Measurements from ENCODE around the gene FBRSL1.

FBRSL1 gene

DNA sequence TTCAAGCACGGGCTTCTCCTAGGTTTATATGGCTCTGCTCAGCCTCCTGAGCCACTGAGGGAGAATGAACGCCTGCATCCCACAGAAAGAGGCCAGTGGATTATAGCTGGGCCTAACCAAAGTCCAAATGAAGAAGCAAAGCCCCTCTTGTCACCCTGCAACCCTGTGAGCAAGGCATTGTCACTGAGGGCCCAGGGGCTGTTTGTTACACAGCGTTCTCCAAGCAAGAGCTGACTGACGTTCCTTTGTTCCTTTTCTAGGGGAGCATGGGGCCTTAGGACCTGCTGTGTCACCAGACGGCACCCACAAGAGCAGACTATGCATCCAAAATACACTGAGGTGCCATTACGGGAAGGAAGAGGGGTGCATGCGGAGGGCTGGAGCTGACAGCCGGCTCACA is 4.3 kb upstream of the FBRSL1 start:
- no peak for DNase-seq

DNA sequence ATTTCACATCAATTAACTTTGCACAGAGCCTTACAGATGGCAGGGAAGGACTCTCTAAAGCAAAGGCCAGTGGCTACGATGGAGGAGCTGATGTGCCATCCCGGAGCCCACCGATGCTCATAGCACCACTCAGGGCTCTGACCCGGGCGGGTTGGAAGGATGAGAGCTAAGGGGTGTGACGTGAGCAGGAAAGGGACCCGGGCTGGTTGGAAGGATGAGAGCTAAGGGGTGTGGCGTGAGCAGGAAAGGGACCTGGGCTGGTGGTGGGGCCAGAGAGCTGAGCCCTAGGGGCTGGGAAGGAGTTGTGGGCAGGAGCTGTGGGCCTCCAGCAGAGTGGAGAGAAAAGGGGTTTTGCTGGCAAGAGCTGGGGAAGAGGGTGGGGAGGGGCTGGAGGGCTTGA is 3.8 kb upstream of the FBRSL1 start:
- no peak for DNase-seq

DNA sequence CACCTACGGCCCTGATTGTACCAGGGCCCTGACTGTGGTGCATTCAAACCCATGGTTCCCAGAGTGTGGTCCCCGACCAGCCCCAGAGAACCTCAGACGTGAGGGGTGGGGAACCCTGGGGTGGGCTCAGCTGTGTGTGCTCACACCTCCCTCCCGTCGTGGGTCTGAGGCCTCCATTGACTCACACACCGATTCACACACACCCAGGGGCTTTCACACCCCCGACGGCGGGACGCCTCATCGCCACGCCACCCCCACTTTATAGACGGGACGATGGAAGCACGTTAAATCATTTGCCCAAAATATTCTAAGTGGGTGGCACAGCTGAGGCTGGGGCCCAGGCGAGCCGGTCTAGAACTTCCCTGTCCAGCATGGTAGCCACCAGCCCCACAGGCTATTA is 3.4 kb upstream of the FBRSL1 start:
- DNase-seq, result no peak

DNA sequence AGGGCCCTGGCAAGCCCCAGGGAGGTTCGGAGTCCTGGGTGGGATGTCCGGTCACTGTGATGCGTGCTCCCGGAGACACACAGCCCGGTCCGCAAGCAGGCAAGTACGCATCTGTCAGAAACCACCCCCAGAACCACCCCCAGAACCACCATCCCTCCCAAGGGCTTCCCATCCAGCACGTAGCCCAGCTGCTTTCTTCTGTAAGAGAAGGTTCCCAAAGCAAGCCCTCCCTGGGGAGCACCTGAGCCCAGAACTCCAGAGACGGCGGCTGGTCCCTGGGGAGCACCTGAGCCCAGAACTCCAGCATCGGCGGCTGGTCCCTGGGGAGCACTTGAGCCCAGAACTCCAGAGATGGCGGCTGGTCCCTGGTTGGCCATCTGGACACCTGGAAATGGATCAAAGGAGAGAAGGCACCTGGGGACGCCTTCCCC is 2.6 kb upstream of the FBRSL1 start:
- no peak for DNase-seq

DNA sequence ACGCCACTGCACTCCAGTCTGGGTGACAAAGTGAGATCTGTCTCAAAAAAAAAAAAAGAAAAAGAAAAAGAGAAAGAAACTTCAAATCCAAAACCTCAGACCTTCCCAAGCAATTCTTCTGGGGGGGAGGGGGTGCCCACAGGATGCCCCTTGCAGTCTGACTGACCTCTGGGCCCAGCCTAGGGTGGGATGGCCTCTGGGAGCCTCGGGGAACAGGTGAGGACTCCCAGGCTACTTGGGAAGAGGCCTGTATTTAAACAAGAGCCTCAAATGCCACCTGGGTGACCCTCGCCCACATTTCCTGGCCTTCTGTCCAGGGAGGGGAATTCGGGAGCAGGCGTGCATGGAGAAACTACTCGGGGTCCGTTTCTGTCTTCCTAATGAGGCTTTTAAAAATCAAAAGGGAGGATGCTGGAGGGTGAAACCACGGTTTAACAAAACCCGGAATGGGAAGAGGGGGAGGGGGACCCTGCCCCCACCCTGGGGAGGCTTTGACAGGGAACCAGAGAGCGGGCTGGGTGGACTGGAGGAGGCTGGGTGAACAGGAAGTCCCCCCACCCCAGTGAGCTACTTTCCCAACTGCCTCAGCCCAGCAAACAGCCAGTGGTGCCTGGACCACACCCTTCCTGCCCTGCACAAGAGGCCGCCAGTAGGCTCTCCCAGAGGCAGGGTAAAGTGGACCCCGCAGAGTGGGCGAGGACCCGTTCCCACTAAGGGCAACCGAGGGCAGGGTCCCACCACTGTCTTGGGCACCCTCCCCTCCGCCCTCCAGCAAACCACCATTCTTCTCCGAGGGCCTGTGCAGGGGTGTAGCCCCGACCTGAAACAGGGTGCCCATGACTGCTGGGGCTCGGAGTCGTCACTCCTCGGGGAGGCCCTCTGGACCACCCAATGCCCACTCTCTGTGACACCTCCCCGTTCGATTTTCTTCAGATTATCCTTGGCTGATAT is 1.5 kb upstream of the FBRSL1 start:
- DNase-seq, result peak; percentile 63

DNA sequence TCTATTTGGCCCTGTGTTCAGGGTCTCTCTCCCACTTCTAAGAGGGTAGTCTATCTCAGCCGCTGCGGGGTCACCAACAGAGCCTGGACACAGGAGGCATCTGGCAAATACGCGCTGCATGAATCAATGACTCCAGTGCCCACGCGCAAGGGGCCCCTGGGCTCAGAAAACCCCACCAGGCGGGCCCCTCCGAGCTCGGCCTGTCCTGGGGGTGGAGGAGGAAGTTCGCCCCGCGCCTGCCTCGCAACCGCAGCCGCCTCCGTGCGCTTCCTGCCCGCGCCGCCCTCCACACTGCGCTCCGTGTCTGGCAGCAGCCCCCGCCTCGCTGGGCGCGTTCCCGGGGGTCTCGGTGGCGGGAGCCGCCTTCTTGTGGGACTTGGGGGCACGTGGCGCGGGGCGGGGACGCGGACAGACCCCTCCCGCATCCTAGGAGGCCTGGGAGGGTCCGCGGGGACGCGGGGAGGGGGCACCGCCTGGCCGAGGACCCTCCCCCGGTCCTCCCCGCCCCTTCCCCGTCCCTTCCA is 811 bp upstream of the FBRSL1 start:
- DNase-seq, result peak; percentile 59

DNA sequence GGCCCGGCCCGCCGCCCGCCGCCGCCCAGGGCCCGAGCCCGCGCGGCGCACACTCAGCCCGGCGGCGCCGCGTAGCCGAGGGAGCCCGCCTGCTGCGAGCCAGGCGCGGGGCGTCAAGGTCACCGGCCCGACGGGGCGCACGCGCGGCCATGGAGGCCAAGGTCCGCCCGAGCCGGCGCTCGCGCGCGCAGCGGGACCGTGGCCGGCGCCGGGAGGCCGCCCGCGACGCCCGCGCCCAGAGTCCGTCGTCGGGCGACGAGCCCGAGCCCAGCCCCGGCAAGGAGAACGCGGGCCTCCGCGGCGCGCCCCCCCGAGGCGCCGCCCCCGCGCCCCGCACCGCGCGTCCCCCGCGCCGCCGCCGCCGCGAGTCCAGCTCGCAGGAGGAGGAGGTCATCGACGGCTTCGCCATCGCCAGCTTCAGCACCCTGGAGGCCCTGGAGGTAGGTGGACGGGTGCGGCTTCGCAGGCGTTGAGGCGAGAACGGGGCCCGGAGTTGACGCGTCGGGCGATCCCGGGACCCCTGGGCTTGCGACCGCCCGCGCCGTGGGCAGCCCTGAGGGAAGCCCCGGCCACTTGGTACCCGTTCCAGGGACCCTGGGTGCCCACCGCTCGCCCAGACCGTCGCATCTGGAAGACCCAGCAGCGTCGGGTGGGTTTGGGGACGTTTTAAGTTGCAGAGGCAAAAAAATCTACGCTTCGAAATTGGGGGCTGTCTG is 629 bp downstream of the FBRSL1 start:
- no peak for DNase-seq

DNA sequence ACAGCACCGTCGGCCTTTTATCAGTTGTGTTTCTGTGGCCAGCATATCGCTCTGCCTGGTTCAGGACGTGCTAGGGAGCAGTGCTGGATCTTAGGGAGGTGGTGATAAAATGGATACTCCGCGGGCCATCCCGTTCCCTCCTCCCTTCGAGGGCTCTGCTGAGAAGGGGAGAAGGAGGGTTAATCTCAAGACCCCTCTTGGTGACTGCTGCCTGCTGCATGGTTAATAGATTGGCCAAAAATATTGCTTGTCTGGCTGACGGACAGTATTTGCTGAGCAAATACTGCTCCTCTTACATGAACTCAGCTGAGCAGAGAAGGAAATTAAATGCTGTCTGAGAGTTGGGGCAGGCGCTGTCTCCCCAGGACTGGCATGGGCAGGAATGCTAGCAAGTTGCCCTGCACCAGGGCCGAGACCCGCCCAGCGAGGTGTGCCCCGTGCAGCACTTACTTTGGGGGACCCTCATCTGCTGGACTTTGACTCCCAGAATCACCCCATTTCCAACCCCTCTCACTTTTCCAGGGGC is 1.2 kb downstream of the FBRSL1 start:
- DNase-seq, result no peak

DNA sequence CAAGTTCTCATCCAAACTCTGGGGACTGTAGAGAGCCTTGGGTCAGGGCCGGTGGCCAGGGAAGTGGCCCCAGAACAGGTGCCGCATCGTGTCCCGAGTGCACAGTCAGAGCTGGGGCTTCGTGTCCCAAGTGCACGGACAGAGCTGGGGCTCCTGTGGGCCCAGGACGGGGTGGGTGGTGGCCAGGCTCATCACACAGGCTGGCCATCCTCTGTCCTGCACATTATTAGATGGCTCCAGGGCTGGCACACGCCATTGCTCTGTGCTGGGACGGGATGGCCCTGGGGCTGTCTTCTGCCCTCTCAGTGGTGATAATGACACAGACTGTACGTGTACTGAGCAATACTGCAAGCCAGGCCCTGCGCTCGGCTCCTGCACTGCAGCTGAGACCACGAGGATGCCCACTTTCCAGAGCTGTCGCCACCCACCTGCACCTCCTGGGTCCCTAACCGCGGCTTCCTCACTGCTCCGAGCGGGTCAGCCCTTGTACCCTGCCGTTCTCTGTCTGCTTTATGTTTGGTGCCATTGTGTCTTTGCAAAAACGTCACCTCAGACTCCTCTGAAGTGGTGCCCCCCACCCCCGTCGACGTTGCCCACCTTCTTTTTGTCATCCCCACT is 1.9 kb downstream of the FBRSL1 start:
- no peak for DNase-seq

DNA sequence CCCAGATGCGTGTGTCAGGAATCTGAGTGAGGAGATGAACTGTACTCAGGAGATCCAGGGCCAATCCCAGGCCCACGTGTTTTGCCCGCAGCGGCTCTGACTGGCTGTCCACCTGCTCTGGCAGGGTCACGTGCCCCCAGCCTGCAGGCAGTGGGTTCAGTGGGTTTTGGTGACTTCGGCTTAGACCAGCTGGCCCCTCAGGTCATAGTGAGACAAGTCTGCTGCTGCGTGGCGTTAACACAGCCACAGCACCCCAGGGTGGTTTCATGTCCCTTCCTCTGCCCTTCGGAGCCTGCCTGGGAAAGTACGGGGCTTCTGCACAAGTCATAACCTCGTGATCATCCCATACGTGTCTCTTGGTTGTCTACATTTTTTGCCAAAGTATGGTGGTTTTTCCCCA is 2.6 kb downstream of the FBRSL1 start:
- no peak for DNase-seq

DNA sequence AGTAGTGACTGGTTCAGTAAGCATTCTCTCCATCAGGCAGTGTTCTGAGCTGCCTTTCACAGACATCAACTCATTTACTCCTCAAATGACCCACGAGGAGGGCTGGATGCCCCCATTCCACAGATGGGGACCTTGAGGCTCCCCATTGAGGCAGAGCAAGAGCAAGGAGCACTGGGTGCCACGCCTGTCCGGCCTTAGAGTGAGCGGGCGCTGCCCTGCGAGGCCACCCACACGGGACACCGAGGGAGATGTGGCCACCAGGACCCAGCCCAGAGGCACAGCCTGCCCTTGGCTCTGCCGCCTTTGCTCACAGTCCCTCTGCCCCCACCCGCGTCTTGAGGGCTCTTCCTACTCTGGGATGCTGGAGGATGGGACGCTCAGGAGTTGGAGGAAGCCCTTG is 3.0 kb downstream of the FBRSL1 start:
- DNase-seq, result no peak

DNA sequence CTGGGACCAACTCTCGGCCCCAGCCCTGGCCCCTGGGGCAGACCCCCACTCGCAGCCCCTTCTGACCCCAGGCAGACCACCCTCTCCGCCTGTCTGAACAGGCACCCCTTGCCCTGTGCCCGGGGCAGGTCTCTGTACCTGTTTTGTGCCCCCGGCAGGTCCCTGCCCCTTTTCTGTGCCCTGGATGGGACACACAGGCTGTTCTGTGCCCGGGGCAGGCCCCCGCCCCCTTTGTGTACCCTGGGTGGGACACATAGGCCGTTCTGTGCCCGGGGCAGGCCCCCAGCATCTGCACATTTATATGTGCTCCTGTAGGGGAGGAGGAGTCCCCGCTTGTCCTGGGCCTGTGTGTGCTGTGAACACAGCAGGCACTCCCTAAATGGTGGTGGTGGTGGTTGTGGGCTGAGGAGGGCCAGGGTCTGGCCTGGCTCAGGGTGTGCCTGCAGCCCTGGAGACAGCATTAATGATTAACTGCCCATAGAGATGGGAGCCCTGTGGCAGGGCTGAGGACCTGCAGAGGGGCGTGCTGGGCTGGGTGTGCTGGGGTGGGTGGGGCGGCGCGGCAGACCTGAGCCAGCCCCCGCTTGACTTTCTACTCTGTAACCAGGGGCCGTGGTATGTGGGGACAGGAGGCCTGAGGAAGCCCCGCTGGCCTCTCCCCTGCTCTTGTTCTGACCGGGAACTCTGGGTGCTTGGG is 3.7 kb downstream of the FBRSL1 start:
- no peak for DNase-seq

DNA sequence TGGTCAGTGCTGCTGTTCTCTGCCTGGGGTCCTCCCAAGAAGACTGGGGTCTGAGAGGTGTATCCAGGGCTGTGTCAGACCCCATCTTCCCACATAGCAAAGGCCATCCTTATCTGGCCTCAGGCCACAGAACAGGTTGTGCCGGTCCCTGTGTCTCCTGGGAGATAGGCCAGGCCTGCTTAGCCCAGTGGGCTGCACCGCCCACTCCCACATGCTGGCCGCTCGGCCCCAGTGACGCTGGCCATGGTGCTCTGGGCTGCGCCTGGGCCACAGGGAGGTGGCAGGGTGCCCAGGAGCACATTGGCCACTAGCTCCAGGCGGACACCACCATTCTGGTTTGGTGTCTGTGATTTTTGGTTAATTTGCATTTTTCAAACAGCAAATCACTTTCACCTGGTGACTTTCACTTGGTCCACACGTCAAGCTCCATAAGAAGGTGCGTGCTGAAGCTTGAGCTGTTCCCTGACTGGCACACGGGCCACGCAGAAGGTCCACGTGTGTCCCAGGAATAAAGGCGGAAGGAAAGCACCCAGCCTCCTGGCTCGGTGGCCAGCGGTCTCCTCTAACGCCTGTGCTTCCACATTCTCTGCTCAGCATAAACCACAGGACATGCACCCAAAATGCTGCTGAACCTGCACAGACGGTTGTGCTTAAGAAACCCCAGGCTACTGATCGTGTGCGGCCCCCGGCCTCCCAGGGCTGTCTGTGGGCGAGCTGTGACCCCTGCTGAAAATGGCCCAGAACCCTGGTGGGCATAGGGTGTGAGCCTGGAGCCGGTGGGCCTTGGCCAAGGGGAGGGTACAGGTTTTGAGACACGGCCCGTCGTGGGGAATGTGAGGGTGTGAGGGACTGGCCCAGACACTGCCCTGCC is 4.6 kb downstream of the FBRSL1 start:
- no peak for DNase-seq

DNA sequence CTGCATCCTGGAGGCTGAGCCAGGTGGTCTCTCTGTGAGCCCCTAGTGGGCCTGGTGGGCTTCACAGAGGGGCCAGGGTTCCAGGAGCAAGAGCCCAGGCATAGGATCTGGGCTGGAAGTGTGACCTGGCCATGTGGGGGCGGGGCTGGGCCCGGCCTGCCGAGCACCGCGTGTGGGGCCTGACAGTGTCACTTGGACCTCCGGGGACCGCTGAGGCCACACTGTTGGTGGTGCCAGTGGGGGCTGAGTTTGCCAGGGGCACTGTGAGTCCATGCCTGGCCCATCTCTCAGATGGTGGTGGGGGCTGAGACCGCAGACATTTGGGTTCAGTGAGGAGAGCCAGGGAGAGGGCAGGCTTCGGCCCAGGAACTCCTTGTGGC is 5.2 kb downstream of the FBRSL1 start:
- no peak for DNase-seq

DNA sequence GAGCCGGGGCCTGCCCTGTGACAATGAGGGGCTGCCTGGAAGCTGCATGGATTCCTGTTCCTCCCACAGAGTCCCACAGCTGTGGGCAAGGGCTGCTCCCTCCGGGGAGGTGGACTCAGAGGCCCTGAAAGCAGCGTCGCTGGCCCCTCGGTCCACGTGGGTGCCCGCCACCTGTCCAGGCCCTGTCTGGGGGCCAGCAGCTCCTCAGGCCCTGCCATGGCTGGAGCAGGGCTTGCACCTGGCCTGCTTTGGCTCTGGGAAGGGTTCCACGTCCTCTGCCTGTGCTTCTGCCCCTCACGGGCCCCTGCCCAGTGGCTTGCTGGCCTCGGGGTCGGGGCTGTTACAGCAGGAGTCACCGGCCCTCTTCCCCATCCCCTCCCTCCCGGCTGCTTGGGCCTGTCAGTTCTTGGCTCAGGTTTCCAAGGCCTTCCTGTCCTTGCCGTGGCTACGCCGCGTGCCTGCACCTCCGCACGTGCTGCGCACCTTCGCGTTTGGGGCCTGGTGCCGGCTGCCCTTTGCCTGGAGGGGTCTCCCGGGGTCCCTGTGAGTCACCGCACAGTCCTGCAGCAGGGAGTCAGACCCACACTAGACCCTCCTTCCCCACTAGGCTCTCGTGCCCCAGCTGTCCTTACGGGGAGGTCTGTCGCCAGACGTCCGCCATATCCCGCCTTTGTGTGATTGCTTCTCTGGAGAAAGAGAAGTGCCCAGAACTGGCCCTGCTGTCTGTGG is 5.8 kb downstream of the FBRSL1 start:
- no peak for DNase-seq

DNA sequence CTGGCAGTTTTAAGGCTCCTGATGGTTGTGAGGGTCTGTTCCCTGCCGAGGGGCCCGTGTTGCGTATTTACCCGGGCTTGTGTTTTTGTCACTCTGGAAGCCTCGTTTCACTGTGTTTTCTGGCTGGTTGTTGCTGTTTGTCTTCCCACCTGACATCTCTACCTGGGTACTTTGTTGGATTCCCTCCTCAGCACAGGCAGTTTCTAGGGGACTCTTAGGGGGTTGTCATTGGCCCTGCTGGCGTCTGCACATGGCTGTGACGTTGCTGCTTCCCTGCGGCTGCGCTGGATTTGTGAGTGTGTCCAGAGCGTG is 6.4 kb downstream of the FBRSL1 start:
- no peak for DNase-seq

DNA sequence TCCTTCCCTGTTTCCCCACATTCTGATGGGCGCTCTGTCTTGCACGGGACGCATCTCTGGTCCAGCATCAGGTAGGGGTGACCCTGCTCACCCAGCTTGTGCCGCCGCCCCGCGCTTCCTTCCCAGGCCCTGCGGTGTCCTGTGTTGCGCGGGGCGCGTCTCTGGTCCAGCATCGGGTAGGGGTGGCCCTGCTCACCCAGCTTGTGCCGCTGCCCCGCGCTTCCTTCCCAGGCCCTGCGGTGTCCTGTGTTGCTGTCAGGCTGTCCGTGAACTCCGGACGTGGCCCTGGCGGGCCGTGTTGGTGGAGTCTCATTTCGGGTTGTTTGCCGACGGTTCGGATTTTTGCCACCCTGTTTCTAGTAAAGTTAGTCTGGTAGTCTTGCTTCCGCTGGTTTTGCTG is 6.8 kb downstream of the FBRSL1 start:
- DNase-seq, result no peak

DNA sequence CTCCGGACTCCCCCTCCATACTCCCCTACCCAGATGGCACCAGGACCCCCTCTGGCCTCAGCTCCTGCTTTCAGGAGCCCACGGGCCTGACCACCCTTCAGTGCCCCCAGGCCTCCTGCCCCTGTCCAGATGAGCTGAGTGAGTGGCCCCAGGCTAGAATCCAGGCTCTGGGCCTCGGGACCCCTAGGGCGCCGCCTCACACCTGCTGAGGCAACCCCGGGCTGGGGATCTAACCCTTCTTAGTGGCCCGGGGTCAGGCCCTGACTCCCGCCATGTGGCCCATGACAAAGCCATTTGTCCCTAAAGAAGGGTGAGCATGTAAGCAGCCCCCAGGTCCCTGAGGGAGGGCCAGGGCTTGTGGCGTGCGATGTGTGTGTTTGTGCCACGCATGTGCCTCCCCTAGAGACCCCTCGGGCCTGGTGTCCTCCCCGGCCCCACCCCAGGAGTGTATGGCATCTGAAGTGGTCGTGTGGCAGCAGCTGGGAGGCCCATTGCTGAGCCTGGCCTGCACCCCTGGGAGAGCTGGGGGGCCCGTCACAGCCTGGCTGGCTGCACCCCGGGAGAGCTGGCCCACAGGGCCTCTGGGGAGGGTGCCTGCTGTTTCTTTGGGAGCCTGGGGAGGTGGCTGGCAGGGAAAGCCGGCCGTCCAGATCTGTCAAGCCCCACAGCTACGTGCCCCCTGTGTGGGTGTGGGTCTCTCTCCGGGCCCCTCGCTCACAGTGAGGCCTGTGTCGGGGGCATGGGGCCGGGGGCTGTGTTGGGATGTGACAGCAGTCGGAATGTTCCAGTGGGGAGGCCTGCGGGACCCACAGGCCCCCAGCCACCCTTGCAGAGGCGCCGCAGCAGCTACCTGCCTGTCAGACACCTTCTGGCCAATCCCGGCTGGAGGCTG is 7.8 kb downstream of the FBRSL1 start:
- DNase-seq, result no peak

DNA sequence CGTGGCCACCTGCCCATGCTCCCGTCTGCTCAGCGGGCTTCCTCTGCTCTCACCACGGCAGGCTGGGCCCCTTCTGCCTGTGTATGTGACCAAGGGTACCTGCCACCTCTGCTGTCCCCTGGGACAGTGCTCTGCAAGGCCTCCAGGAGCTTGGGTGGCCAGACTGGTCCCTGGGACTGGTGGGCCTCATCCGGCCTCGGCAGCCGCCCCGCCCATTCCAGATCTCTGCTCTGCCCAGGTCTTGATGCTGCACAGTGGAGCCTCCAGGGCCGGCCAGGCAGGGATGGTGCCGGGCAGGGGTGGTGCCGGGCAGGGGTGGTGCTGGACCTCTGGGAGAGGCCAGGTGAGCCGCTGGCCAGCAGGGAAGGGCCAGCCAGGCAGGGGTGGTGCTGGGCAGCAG is 9.0 kb downstream of the FBRSL1 start:
- no peak for DNase-seq

All from CD4-positive, alpha-beta T cell treated with Interleukin-21 for 1 hour (primary cell).